WTC11 (cell line): Measurements from ENCODE around the gene TMEM145. TPM values are rescaled to one million over a fixed set of nuclear protein-coding genes. Genes with fewer than 3 reads are reported as not detected.

Experiments used
- ATAC-seq: fragments of 200-7000 bp; cut with Tn5 transposase; 2 replicates; pipeline ENCODE4 v1.10.0; 2021; ENCODE audit warnings: mild to moderate bottlenecking, moderate library complexity
- CTCF ChIA-PET: fragments of 300-600 bp; sonication (Branson Sonifier 250); formaldehyde crosslinking; loops from one replicate; lab custom pipeline; 2021; ENCODE audit warnings: antibody characterized with exemption; lab: Charles Lee
- POLR2A ChIA-PET: fragments of 350-600 bp; sonication (Branson Sonifier 250); formaldehyde crosslinking; loops from one replicate; lab custom pipeline; 2021; ENCODE audit warnings: antibody characterized with exemption; lab: Charles Lee
- DNase-seq: peaks from one replicate; pipeline ENCODE4 v3.0.0; 2021; ENCODE audit warnings: low spot score
- H3K27ac Mint-ChIP-seq: 2 replicates; pipeline ENCODE4 v1.8.0; 2021; ENCODE audit warnings: mixed read lengths
- H3K27me3 Mint-ChIP-seq: 2 replicates; pipeline ENCODE4 v1.8.0; 2021; ENCODE audit warnings: low read depth, mild to moderate bottlenecking, moderate library complexity, mixed read lengths
- H3K36me3 Mint-ChIP-seq: 2 replicates; pipeline ENCODE4 v1.8.0; 2021; ENCODE audit warnings: mixed read lengths
- H3K4me1 Mint-ChIP-seq: 2 replicates; pipeline ENCODE4 v1.8.0; 2022; ENCODE audit warnings: mixed read lengths
- H3K4me3 Mint-ChIP-seq: 2 replicates; pipeline ENCODE4 v1.8.0; 2021; ENCODE audit warnings: mild to moderate bottlenecking, moderate library complexity, mixed read lengths
- H3K9me3 Mint-ChIP-seq: 2 replicates; pipeline ENCODE4 v1.8.0; 2021; ENCODE audit warnings: mixed read lengths
- E2F1 ChIP-seq: sonication (generic); formaldehyde crosslinking; IDR thresholded peaks from 2 replicates; pipeline ENCODE4 v1.8.0; 2022; ENCODE audit warnings: mild to moderate bottlenecking, missing genetic modification reagents
- FOXP4 ChIP-seq: sonication (generic); formaldehyde crosslinking; IDR thresholded peaks from 2 replicates; pipeline ENCODE4 v1.8.0; 2022; ENCODE audit warnings: mild to moderate bottlenecking, missing genetic modification reagents
- GRHL2 ChIP-seq: fragments of 250-450 bp; sonication (Bioruptor Pico); IDR thresholded peaks from 2 replicates; pipeline ENCODE4 v1.8.0; 2022; ENCODE audit warnings: mild to moderate bottlenecking, moderate library complexity; ENCODE audit not compliant: insufficient replicate concordance, severe bottlenecking
- MXD4 ChIP-seq: fragments of 250-450 bp; sonication (Bioruptor Pico); IDR thresholded peaks from 2 replicates; pipeline ENCODE4 v1.8.0; 2021; ENCODE audit warnings: mild to moderate bottlenecking, moderate library complexity, borderline replicate concordance
- NFE2L1 ChIP-seq: sonication (generic); formaldehyde crosslinking; IDR thresholded peaks from 2 replicates; pipeline ENCODE4 v1.8.1; 2023; ENCODE audit warnings: missing genetic modification reagents
- NR2C2 ChIP-seq: sonication (generic); formaldehyde crosslinking; IDR thresholded peaks from 2 replicates; pipeline ENCODE4 v1.8.0; 2022; ENCODE audit warnings: mild to moderate bottlenecking, missing genetic modification reagents
- NR3C1 ChIP-seq: sonication (generic); formaldehyde crosslinking; conservative IDR thresholded peaks from 2 replicates; pipeline ENCODE4 v1.8.1; 2023; ENCODE audit warnings: low read depth, mild to moderate bottlenecking, missing genetic modification reagents
- PRDM15 ChIP-seq: sonication (generic); formaldehyde crosslinking; IDR thresholded peaks from 2 replicates; pipeline ENCODE4 v1.8.0; 2022; ENCODE audit warnings: missing genetic modification reagents
- PRRX2 ChIP-seq: fragments of 250-450 bp; sonication (Bioruptor Pico); IDR thresholded peaks from 2 replicates; pipeline ENCODE4 v1.8.0; 2021; ENCODE audit warnings: mild to moderate bottlenecking
- RELA ChIP-seq: sonication (generic); formaldehyde crosslinking; IDR thresholded peaks from 2 replicates; pipeline ENCODE4 v1.8.1; 2022; ENCODE audit warnings: missing genetic modification reagents, mild to moderate bottlenecking, borderline replicate concordance
- SMAD3 ChIP-seq: sonication (generic); formaldehyde crosslinking; IDR thresholded peaks from 2 replicates; pipeline ENCODE4 v1.8.0; 2022; ENCODE audit warnings: missing genetic modification reagents, mild to moderate bottlenecking, borderline replicate concordance
- TEAD4 ChIP-seq: sonication (generic); formaldehyde crosslinking; IDR thresholded peaks from 2 replicates; pipeline ENCODE4 v1.8.0; 2022; ENCODE audit warnings: mild to moderate bottlenecking, missing genetic modification reagents
- ZNF281 ChIP-seq: sonication (generic); formaldehyde crosslinking; IDR thresholded peaks from 2 replicates; pipeline ENCODE4 v1.8.0; 2023; ENCODE audit warnings: mild to moderate bottlenecking, missing genetic modification reagents
- total RNA-seq: library from RNA; stranded (reverse); gene quantifications from 3 replicates; pipeline ENCODE4 v1.2.3, GENCODE V29; 2021
- TF ChIP-seq, protein P1 (sequence below): sonication (generic); formaldehyde crosslinking; IDR thresholded peaks from 2 replicates; pipeline ENCODE4 v1.8.1; 2023; ENCODE audit warnings: mild to moderate bottlenecking, missing genetic modification reagents, moderate library complexity
- TF ChIP-seq, protein P2 (sequence below): sonication (generic); formaldehyde crosslinking; conservative IDR thresholded peaks from 2 replicates; pipeline ENCODE4 v1.8.1; 2022; ENCODE audit warnings: mild to moderate bottlenecking, missing genetic modification reagents
- TF ChIP-seq, protein P3 (sequence below): fragments of 250-450 bp; sonication (Bioruptor Pico); IDR thresholded peaks from 2 replicates; pipeline ENCODE4 v1.9.0; 2021; ENCODE audit warnings: mild to moderate bottlenecking, borderline replicate concordance
- TF ChIP-seq, protein P4 (sequence below): fragments of 200-600 bp; IDR thresholded peaks from 2 replicates; pipeline ENCODE4 v1.8.0; 2022; ENCODE audit warnings: antibody characterized with exemption
- TF ChIP-seq, protein P5 (sequence below): sonication (generic); formaldehyde crosslinking; IDR thresholded peaks from 2 replicates; pipeline ENCODE4 v1.8.1; 2022; ENCODE audit warnings: low read depth, mild to moderate bottlenecking, moderate library complexity, missing genetic modification reagents, borderline replicate concordance

The TMEM145 gene
- total RNA-seq, 1 experiment from 2014 or later = 6.9 TPM

DNA sequence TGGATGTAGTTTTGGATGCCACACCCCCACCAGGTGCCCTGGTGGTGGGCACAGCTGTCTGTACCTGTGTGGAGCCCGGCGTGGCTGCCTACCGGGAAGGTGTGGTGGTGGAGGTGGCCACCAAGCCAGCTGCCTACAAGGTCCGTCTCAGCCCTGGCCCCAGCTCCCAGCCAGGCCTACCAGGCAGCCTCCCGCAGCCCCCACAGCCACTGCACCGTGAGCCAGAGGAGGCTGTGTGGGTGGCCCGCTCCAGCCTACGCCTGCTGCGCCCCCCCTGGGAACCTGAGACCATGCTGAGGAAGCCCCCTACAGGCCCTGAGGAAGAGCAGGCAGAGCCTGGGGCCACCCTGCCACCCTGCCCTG is 40.6 kb upstream of the TMEM145 start:
- CTCF ChIA-PET = no interaction called here
- TF ChIP-seq, protein P1, sequence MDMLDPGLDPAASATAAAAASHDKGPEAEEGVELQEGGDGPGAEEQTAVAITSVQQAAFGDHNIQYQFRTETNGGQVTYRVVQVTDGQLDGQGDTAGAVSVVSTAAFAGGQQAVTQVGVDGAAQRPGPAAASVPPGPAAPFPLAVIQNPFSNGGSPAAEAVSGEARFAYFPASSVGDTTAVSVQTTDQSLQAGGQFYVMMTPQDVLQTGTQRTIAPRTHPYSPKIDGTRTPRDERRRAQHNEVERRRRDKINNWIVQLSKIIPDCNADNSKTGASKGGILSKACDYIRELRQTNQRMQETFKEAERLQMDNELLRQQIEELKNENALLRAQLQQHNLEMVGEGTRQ (CRISPR knock-in tag) = no peak
- TF ChIP-seq PRDM15 (CRISPR knock-in tag) (no peak), NR2C2 (no peak), RELA (CRISPR knock-in tag) (no peak), PRRX2 (CRISPR knock-in tag) (no peak), MXD4 (CRISPR knock-in tag) (no peak), FOXP4 (CRISPR knock-in tag) (no peak), SMAD3 (no peak), NR3C1 (CRISPR knock-in tag) (no peak), GRHL2 (CRISPR knock-in tag) (no peak), TEAD4 (CRISPR knock-in tag) (no peak), E2F1 (CRISPR knock-in tag) (no peak), ZNF281 (CRISPR knock-in tag) (no peak), NFE2L1 (CRISPR knock-in tag) (no peak)
- TF ChIP-seq, protein P2, sequence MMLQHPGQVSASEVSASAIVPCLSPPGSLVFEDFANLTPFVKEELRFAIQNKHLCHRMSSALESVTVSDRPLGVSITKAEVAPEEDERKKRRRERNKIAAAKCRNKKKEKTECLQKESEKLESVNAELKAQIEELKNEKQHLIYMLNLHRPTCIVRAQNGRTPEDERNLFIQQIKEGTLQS = no peak
- TF ChIP-seq, protein P3, sequence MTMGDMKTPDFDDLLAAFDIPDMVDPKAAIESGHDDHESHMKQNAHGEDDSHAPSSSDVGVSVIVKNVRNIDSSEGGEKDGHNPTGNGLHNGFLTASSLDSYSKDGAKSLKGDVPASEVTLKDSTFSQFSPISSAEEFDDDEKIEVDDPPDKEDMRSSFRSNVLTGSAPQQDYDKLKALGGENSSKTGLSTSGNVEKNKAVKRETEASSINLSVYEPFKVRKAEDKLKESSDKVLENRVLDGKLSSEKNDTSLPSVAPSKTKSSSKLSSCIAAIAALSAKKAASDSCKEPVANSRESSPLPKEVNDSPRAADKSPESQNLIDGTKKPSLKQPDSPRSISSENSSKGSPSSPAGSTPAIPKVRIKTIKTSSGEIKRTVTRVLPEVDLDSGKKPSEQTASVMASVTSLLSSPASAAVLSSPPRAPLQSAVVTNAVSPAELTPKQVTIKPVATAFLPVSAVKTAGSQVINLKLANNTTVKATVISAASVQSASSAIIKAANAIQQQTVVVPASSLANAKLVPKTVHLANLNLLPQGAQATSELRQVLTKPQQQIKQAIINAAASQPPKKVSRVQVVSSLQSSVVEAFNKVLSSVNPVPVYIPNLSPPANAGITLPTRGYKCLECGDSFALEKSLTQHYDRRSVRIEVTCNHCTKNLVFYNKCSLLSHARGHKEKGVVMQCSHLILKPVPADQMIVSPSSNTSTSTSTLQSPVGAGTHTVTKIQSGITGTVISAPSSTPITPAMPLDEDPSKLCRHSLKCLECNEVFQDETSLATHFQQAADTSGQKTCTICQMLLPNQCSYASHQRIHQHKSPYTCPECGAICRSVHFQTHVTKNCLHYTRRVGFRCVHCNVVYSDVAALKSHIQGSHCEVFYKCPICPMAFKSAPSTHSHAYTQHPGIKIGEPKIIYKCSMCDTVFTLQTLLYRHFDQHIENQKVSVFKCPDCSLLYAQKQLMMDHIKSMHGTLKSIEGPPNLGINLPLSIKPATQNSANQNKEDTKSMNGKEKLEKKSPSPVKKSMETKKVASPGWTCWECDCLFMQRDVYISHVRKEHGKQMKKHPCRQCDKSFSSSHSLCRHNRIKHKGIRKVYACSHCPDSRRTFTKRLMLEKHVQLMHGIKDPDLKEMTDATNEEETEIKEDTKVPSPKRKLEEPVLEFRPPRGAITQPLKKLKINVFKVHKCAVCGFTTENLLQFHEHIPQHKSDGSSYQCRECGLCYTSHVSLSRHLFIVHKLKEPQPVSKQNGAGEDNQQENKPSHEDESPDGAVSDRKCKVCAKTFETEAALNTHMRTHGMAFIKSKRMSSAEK = no peak
- TF ChIP-seq, protein P4, sequence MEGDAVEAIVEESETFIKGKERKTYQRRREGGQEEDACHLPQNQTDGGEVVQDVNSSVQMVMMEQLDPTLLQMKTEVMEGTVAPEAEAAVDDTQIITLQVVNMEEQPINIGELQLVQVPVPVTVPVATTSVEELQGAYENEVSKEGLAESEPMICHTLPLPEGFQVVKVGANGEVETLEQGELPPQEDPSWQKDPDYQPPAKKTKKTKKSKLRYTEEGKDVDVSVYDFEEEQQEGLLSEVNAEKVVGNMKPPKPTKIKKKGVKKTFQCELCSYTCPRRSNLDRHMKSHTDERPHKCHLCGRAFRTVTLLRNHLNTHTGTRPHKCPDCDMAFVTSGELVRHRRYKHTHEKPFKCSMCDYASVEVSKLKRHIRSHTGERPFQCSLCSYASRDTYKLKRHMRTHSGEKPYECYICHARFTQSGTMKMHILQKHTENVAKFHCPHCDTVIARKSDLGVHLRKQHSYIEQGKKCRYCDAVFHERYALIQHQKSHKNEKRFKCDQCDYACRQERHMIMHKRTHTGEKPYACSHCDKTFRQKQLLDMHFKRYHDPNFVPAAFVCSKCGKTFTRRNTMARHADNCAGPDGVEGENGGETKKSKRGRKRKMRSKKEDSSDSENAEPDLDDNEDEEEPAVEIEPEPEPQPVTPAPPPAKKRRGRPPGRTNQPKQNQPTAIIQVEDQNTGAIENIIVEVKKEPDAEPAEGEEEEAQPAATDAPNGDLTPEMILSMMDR = no peak
- TF ChIP-seq, protein P5, sequence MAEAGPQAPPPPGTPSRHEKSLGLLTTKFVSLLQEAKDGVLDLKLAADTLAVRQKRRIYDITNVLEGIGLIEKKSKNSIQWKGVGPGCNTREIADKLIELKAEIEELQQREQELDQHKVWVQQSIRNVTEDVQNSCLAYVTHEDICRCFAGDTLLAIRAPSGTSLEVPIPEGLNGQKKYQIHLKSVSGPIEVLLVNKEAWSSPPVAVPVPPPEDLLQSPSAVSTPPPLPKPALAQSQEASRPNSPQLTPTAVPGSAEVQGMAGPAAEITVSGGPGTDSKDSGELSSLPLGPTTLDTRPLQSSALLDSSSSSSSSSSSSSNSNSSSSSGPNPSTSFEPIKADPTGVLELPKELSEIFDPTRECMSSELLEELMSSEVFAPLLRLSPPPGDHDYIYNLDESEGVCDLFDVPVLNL (CRISPR knock-in tag) = no peak
- no peak for DNase-seq

More for the DNA sequence above, 40.6 kb upstream of the TMEM145 start:
- H3K27ac Mint-ChIP-seq = no peak overlapping the region
- ATAC-seq = no peak
- H3K9me3 Mint-ChIP-seq = no peaks in the 10 kb centered on the region
- H3K4me3 Mint-ChIP-seq = no peak overlapping the region
- H3K4me1 Mint-ChIP-seq = peaks cover 20% of the 10 kb centered on the region
- H3K36me3 Mint-ChIP-seq = 0 out of 2 replicates have a peak, but pooled peaks cover 2% of the 10 kb centered on the region
- H3K27me3 Mint-ChIP-seq = peaks cover 3% of the 10 kb centered on the region
- POLR2A ChIA-PET = no interaction called here
